H1 (cell line): ENCODE data around the gene ZBED1.

Experiments used
- EZH2 ChIP-seq: fragments of 200-600 bp; sonication (generic); IDR thresholded peaks from 2 replicates; pipeline ENCODE4 v1.7.1; 2012; ENCODE audit warnings: low read depth, mild to moderate bottlenecking, moderate library complexity, low read length, inconsistent platforms; ENCODE audit not compliant: severe bottlenecking
- MAX ChIP-seq: IDR thresholded peaks from 2 replicates; pipeline ENCODE4 v1.6.1; 2012; ENCODE audit warnings: inconsistent platforms
- SP2 ChIP-seq: IDR thresholded peaks from 2 replicates; pipeline ENCODE4 v1.6.1; 2012; ENCODE audit warnings: mild to moderate bottlenecking, low read length, inconsistent platforms
- TF ChIP-seq, protein P1 (sequence below), 3 experiments: IDR thresholded peaks; 1 replicate in 2 of 3; 2 replicates in 1 of 3; pipeline versions ENCODE4 v1.5.1 to v1.6.1; 2011; ENCODE audit warnings: low read length in 3 of 3, mild to moderate bottlenecking in 3 of 3, inconsistent platforms in 2 of 3, low read depth in 1 of 3, moderate library complexity in 1 of 3; ENCODE audit not compliant: insufficient read depth in 1 of 3; ENCODE audit errors: control extremely low read depth in 1 of 3

GRCh38 chrX:2462780-2463179, 38.0 kb downstream of the ZBED1 start:
- TF ChIP-seq, protein P1, sequence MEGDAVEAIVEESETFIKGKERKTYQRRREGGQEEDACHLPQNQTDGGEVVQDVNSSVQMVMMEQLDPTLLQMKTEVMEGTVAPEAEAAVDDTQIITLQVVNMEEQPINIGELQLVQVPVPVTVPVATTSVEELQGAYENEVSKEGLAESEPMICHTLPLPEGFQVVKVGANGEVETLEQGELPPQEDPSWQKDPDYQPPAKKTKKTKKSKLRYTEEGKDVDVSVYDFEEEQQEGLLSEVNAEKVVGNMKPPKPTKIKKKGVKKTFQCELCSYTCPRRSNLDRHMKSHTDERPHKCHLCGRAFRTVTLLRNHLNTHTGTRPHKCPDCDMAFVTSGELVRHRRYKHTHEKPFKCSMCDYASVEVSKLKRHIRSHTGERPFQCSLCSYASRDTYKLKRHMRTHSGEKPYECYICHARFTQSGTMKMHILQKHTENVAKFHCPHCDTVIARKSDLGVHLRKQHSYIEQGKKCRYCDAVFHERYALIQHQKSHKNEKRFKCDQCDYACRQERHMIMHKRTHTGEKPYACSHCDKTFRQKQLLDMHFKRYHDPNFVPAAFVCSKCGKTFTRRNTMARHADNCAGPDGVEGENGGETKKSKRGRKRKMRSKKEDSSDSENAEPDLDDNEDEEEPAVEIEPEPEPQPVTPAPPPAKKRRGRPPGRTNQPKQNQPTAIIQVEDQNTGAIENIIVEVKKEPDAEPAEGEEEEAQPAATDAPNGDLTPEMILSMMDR (IDR thresholded peaks at IDR 0.05; ENCODE audit: control extremely low read depth in 1 of 3, insufficient read depth in 1 of 3, low read depth in 1 of 3, low read length in 3 of 3) = no peak
- TF ChIP-seq MAX (peak; percentile 84), EZH2 (no peak), SP2 (no peak)
